ENCODE results near the gene C1orf232. TPM values are rescaled to one million over a fixed set of nuclear protein-coding genes. Genes with fewer than 3 reads are reported as not detected.

C1orf232 gene
- total and polyA plus RNA-seq, 12 donors = not detected

- Histone ChIP-seq H3K27ac (peak overlapping the region in 7 of 10 donors; percentile 44 to 76 (median 66)), H3K4me1 (peaks cover 10 to 49% (median 33%) of the 10 kb centered on the region in 9 donors), H3K36me3 (peaks cover 0 to 6% (median 0%) of the 10 kb centered on the region in 9 donors), H3K27me3 (peaks cover 0 to 41% (median 0%) of the 10 kb centered on the region in 7 donors), H3K9me3 (no peaks in the 10 kb centered on the region), H3K4me3 (peak overlapping the region in 3 of 10 donors; percentile 10 to 51 (median 47))
- 69 to 70% methylated on average over 19 of the region's 19 CpGs for WGBS, 2 donors
- no peak for ATAC-seq
- no peak for TF ChIP-seq CTCF (IDR thresholded peaks at IDR 0.05)
- intact Hi-C loops (cut with DNase I) = loop anchor here in 7 of 10 donors (2.0 to 10.0 kb wide), 7 partner anchors 53 to 160 kb away; partner anchors contain the start of genes CEP85 (in 5 of the 7) and PDIK1L (in 1 of the 7)
- no peak for DNase-seq
Observed at GRCh38 chr1:26164861-26165842, 3.6 kb downstream of the C1orf232 start.

GRCh38 chr1:26164036-26164860, 4.5 kb downstream of the C1orf232 start:
- peak; percentile 47 to 55 for DNase-seq
- Histone ChIP-seq H3K27ac (peak overlapping the region in 9 of 10 donors; percentile 13 to 76 (median 65)), H3K27me3 (peaks cover 0 to 43% (median 0%) of the 10 kb centered on the region in 7 donors), H3K9me3 (no peaks in the 10 kb centered on the region), H3K4me3 (peak overlapping the region in 9 of 10 donors; percentile 10 to 52 (median 43)), H3K36me3 (peaks cover 0 to 6% (median 0%) of the 10 kb centered on the region in 9 donors), H3K4me1 (peaks cover 12 to 53% (median 33%) of the 10 kb centered on the region in 9 donors)
- 10% methylated on average over 57 to 72 of the region's 72 CpGs for WGBS, 2 donors
- ATAC-seq = peak in 7 of 8 donors; percentile 3 to 48 (median 17)
- intact Hi-C loops (cut with DNase I) = loop anchor here in 4 of 10 donors (2.0 to 10.0 kb wide), 4 partner anchors 52 to 161 kb away; partner anchors contain the start of gene PDIK1L (in 1 of the 4)
- peak; percentile 51 to 91 (median 73) for TF ChIP-seq CTCF (IDR thresholded peaks at IDR 0.05)

GRCh38 chr1:26163684-26164035, 5.1 kb downstream of the C1orf232 start:
- H3K4me1 ChIP-seq = peaks cover 16 to 56% (median 39%) of the 10 kb centered on the region in 9 donors
- H3K27ac ChIP-seq = peak overlapping the region in 4 of 10 donors; percentile 50 to 76 (median 62)
- intact Hi-C loops (cut with DNase I) = loop anchor here in 4 of 10 donors (2.0 to 10.0 kb wide), 4 partner anchors 51 to 161 kb away; partner anchors contain the start of gene PDIK1L (in 1 of the 4)
- TF ChIP-seq CTCF (IDR thresholded peaks at IDR 0.05) = no peak
- H3K9me3 ChIP-seq = no peaks in the 10 kb centered on the region
- 67 to 77% methylated on average over 9 of the region's 9 CpGs for WGBS, 2 donors
- peaks cover 0 to 6% (median 0%) of the 10 kb centered on the region in 9 donors for H3K36me3 ChIP-seq
- DNase-seq (no peak), ATAC-seq (no peak)
- H3K27me3 ChIP-seq = peaks cover 0 to 45% (median 0%) of the 10 kb centered on the region in 7 donors
- peak overlapping the region in 7 of 10 donors; percentile 35 to 52 (median 44) for H3K4me3 ChIP-seq

Measured in heart right ventricle (tissue), 16 donors.